Esophagus squamous epithelium (tissue), 4 donors: ENCODE data around the gene GNAT3.

ENCODE experiments used
- POLR2A ChIP-seq, 4 donors: fragments of 450-650 bp; IDR thresholded peaks; one replicate each; pipeline ENCODE4 v1.6.1; 2017; ENCODE audit warnings: antibody characterized with exemption in 4 of 4, mild to moderate bottlenecking in 4 of 4, moderate library complexity in 3 of 4
- TF ChIP-seq, protein P1 (sequence below), 6 experiments: fragments of 450-650 bp in 4 of 6; fragments of 200-600 bp in 2 of 6; sonication (generic) in 2 of 6; IDR thresholded peaks; one replicate each; pipeline ENCODE4 v1.5.1; 2016 to 2019; ENCODE audit warnings: antibody characterized with exemption in 6 of 6, mild to moderate bottlenecking in 4 of 6, moderate library complexity in 4 of 6

DNA sequence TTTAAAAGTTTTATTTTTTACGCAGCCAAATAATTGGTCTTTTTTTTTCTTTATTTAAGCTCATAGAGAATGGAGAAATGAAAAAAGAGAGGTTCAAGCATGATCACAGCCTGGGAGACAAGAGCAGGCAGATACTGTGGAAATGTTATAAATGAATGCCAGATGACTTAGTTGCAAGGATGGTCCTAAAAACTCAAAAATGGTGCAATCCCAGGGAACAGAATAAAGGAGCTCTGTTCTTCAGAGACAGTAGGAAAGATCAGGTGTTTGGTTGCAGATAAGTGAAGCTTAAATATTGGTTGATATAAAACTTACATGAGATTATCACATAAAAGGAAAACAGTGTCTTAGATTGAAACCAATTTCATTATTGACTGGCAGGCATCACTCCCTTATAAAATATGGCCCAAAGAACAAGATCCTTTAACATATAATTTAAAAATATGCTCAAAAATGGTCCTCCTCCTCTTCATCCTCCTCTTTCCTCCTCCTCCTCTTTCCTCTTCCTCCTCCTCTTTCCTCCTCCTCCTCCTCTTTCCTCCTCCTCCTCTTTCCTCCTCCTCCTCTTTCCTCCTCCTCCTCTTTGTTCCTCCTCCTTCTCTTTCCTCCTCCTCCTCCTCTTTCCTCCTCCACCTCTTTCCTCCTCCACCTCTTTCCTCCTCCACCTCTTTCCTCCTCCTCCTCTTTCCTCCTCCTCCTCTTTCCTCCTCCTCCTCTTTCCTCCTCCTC, 18.6 kb downstream of the GNAT3 start:
- TF ChIP-seq, protein P1, sequence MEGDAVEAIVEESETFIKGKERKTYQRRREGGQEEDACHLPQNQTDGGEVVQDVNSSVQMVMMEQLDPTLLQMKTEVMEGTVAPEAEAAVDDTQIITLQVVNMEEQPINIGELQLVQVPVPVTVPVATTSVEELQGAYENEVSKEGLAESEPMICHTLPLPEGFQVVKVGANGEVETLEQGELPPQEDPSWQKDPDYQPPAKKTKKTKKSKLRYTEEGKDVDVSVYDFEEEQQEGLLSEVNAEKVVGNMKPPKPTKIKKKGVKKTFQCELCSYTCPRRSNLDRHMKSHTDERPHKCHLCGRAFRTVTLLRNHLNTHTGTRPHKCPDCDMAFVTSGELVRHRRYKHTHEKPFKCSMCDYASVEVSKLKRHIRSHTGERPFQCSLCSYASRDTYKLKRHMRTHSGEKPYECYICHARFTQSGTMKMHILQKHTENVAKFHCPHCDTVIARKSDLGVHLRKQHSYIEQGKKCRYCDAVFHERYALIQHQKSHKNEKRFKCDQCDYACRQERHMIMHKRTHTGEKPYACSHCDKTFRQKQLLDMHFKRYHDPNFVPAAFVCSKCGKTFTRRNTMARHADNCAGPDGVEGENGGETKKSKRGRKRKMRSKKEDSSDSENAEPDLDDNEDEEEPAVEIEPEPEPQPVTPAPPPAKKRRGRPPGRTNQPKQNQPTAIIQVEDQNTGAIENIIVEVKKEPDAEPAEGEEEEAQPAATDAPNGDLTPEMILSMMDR (IDR thresholded peaks at IDR 0.05), result no peak
- no peak for TF ChIP-seq POLR2A (IDR thresholded peaks at IDR 0.05)
